ENCODE data around the gene UBE3A.
"Not testable (repeated sequence)": the region's sequence is repeated elsewhere in the genome, so short reads cannot be mapped to it uniquely, and the experiment has no call there.

UBE3A gene

DNA sequence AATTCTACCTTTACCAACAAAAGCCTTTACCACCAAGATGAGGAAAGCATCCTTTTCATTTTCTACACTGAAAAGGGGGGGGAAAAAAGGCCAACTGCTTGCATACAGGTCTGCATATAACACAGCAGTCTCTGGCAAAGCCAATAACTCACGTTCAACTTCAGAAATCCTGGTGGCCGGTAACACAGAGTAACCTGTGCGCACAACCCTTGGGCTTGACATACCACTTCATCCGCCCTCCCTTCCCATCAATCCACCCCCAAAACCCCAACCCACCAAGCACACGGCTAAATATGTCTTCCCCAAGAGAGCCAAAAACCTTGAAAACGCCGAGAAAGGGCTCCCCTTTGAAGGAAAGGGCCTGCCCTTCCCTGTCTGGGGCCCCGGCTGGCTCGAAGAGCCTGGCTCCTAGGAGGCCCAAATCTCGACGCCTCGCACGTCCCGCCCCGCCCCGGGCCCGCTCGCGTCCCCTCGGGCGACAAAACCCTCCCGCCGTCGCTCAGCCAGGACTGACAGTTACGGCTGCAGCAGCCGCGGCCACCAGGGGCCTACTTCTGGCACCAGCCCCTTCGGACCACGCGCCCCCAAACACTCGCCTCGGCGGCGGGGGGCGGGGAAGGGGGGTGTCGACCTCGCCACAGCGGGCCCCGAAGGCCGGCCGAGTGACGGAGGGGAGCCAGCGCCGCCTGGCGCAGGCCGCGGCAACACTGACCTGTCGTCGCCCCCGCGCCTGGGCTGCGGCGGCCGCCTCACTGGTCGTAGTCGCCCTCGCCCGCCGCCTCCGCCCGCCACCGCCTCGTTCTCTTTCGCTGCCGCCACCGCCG lies 835 bp downstream of the UBE3A start:
- peak; percentile 17 to 43 for DNase-seq (ENCODE audit: low read depth in 2 of 2)

DNA sequence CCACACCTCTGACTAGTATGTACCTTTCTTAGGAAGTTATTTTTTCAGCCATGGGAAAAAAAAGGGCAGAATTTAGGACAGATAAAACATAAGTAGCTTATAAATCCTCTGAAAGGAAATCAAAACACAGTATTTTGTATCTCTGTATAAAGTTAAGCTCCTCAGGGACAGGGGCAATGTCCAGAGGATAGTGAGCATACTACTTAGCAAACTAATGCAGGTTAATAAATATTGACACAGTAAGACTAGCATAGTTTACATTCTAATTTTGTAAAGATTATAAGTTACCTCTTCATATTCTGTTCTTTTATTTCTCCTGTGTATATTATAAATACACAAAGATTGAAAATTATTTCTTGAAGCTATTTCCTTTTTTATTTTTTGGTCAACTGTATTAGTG lies 2.1 kb downstream of the UBE3A start:
- no peak for DNase-seq (ENCODE audit: low read depth in 2 of 2)

- DNase-seq (ENCODE audit: low read depth in 2 of 2) = no peak
These were observed 3.2 kb downstream of the UBE3A start for GRCh38 chr15:25435474-25436243.

DNA sequence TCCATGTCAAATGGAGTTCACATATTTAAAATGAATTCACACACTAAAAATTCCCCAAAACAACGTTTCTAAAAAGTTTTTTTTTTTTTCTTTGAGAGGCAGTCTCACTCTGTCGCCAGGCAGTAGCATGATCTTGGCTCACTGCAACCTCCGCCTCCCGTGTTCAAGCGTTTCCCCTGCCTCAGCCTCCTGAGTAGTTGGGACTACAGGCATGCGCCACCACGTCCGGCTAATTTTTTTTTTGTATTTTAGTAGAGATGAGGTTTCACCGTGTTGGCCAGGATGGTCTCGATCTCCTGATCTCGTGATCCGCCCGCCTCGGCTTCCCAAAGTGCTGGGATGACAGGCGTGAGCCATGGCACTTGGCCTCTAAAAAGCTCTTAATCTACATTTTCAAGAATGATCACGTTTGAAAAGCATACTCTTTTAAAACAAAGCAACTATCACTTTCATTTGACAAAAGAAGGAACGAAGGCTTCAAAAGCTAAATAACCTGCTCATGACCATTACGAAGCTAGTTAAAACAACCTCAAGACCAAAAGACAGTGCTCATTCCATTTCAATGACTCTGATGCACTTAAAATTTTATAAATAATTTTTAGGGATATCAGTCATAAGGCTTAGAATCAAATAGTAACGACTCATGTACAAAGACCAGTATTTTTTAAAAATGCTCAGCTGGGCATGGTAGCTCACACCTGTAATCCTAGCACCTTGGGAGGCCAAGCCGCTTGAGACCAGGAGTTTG lies 5.5 kb downstream of the UBE3A start:
- DNase-seq (ENCODE audit: low read depth in 2 of 2) = no peak

DNA sequence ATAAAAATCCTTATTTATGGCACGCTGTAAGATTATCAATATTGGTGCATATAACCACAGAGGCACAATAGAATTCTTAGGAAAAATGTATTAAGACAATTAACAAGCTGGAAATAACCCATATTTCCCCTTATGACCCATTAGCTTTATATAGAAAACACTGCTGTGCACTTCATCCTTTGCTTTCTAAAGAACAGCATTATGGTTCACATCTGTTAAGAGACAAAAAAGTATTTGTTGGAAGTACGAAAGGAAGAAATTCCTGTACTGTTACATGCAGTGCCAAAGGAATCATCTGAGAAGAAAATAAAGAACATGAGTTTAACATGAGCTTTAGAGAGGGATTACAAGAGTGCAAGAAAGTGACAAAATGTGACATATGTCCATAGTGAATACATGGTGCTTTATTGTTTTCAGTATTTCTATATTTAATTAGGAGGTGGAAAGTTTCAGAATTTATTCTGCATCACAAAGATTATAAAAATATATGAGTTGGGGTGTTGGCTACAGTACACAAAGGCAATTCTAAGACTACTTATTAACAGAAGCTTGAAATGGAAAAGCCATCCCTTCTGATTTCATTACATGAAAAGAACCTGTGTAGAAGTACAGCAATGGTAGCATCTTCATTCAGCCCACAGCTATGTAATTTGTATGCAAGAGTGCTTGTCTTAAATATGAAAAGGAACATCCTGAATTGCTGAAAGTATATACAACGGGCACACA lies 6.8 kb downstream of the UBE3A start:
- no peak for DNase-seq (ENCODE audit: low read depth in 2 of 2)

GRCh38 chr15:25427861-25428260 lies 11.0 kb downstream of the UBE3A start:
- DNase-seq (ENCODE audit: low read depth in 2 of 2) = no peak

DNA sequence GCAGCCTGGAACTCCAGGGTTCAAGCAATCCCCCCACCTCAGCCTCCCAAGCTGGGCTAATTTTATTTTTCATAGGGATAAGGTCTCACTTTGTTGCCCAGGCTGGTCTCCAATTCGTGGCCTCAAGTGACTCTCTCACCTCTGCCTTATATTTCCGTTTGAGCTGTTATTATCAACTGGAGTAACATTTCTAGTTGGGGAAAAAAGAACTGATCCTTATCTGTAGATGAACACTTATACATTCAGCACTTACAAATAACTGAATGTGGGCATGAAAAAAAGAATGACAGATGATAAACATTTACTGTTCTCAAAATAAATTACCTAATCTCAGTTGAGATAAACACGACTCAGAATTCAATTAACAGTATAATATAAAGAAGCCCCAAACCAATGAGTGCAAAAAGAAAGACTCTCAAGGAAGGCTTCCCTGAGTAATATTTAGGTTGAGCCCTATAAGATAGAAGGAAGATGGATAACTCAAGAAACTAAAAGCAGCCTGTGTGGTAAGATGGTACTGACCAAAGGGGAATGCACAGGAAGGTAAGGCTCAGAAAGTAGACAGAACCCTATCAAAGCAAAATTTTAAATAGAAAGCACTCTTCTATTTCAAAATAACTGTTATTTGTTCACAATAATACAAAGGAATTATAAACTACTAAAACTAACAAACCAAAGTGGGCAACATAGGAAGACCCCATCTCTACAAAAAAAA lies 11.8 kb downstream of the UBE3A start:
- no peak for DNase-seq (ENCODE audit: low read depth in 2 of 2)

- no peak for DNase-seq (ENCODE audit: low read depth in 2 of 2)
These were observed 14.8 kb downstream of the UBE3A start for GRCh38 chr15:25424073-25424472.

- DNase-seq (ENCODE audit: low read depth in 2 of 2) = no peak
These were observed 16.8 kb downstream of the UBE3A start for GRCh38 chr15:25422021-25422420.

DNA sequence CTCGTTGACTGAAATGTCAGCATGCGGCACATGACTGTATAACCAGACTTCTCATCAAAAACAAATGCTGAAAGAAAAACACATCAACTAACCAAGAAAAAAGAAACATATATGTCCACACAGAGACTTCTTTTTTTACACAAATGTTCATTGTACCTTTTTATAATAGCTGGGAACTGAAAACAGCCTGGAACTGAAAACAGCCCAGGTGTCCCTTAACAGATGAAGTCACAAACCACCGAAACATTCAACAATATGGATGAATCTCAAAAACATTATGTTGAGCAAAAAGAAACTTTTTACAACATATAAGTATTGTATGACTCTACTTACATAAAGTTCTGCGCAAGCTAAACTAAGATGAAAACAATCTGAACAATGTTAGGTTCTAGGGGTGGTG lies 20.6 kb downstream of the UBE3A start:
- DNase-seq (ENCODE audit: low read depth in 2 of 2) = no peak

DNA sequence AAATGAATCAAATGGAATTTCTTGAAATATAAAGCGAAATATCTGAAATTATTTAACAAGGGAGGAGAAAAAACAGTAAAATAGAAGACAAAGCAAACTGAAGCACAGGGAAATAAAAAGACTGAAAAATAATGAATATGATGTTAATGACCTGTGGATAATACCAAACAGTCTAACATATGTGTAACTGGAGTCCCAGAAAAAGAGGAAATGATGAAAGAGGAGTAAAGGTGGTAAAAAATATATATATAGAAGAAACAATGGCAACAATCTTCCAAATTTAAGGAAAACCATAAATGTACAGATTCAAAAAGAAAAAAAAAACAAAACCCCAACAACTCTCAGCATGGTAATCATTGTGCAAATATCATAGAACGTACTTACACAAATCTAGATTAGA lies 21.2 kb downstream of the UBE3A start:
- DNase-seq (ENCODE audit: low read depth in 2 of 2) = no peak

DNA sequence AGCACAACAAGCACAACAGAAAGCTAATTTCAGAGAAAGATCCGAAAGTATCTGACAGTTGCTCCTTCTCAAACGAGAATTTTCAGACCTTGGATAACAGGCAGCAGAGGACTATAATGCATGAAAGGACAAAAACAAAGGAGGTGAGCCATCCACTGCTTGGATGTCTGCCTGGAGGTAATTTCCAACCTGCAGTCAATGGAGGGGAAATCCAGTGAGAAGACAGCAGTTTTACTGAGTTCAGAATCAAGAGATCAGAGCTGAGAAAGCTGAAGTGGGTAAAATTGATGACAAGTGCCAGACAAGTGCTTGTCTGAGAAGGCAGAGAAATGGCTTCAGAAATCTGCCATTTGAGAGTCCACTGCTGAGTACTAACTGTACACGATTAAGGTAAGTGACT lies 22.1 kb downstream of the UBE3A start:
- no peak for DNase-seq (ENCODE audit: low read depth in 2 of 2)

DNA sequence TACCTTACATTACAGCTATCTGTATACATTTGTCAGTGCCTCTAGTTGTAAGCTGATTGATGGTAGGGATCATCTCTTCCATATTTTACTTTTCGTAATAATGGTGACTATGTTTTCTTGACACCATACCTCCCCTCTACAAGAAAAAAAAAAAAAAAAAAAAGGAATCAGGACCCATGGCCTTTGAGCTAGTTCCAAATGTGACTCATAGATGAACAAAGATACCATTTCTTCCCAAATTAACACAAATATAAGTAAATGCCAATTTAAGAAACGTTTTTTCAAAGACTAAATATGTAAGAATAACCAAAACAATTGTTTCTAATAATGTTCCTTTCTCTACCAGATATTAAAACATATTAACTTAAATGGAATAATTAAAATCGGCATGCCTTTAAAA lies 23.1 kb downstream of the UBE3A start:
- no peak for DNase-seq (ENCODE audit: low read depth in 2 of 2)

DNA sequence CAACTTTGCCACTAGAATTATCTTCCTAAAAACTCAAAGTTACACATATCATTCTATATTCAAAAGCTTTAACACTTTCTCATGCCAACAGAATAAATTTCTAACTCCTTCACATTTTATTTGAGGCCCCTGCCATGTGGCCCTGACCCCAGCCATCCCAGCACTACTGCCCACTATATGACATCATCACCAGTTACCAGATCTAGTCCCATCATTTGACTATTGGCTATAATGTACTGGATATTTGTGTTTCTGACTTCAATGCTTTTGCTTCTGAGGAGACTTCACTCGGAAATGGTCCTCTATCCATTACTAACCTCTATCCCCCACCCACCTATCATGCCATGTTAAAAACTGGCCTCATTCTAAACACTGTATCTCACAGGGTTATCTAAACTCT lies 23.6 kb downstream of the UBE3A start:
- DNase-seq (ENCODE audit: low read depth in 2 of 2) = no peak

DNA sequence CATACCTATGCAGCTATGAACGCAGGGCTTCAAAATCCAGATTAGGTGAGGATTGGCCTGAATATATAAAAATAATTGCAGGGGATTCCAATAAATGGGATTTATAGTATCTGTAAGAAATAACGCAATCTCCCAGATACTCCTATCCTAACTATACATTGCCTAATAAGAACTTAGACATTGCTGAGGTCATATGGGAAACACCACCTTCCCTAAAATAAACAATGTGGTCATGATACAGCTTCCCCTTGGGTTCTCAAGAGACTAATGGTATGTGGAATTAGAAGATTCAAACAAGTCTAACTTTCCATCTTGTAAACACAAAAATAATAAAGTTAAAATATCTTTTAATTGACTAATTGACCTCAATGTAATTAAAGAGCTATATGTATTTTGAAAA lies 28.2 kb downstream of the UBE3A start:
- DNase-seq (ENCODE audit: low read depth in 2 of 2) = no peak

- not testable (repeated sequence) for DNase-seq (ENCODE audit: low read depth in 2 of 2)
These were observed 29.1 kb downstream of the UBE3A start for GRCh38 chr15:25409731-25410130.

DNA sequence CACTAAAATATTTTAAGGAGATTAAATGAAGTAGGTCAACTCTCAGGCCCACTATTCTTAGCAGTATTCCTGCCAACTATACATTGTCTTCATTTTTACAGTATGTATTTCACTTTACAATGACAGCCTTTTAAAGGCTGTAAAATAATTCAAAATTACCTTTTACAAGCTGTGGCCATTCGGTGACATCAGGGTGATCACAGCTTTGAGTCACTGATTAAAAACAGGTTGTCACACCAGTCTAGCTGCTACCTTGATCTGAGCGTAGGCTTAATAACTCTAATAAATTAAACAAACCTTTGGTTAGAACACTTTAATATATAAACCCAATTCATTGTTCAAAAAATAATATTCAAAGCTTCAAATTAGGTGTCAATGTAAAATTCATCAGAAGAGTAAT lies 29.9 kb downstream of the UBE3A start:
- DNase-seq (ENCODE audit: low read depth in 2 of 2) = no peak

DNA sequence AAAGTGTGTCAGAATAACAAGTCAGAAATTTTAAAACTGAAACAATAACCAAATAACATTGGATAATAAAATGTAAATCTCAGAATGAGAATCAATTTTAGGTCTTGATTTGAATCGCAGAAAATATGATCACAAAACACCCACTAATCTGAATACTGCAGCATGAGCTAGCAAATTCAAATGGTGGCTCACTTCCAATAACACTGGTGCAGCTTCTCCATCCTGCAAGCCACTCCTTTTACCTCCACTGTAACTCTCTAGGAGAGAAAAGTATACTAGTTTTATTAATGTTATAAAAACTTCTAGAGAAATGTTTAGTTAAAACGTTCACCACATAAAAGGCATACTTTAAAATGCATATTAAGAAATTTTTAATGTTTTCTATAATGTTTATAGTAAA lies 30.4 kb downstream of the UBE3A start:
- no peak for DNase-seq (ENCODE audit: low read depth in 2 of 2)

- DNase-seq (ENCODE audit: low read depth in 2 of 2) = no peak
These were observed 30.9 kb downstream of the UBE3A start for GRCh38 chr15:25407950-25408349.

DNA sequence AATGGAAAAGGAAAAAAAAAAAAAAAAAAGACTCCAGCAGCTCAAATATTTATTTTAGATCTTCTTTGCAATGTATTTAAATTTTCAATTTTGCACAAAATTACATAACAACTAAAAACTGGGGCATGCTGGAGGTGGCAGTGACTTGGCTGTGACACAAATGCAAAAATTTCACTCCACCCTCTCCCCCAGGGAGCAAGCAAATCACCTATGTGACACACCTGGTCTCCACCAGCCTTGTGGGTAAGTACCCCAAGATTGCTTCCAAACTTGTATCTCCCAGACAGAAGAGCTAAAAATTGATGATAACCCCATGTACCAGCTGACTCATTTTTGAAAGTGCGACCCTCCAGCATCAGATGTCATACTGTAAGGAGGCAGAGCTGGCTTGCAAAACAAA lies 32.0 kb downstream of the UBE3A start:
- no peak for DNase-seq (ENCODE audit: low read depth in 2 of 2)

- DNase-seq (ENCODE audit: low read depth in 2 of 2) = no peak
These were observed 32.6 kb downstream of the UBE3A start for GRCh38 chr15:25406261-25406660.
